Lung (tissue), 12 donors: ENCODE measurements around the gene SRI. TPM values are rescaled to one million over a fixed set of nuclear protein-coding genes. Genes with fewer than 3 reads are reported as not detected.
A peak's percentile ranks its signal among the peaks of the same experiment; 100 is the strongest.

Experiments
- ATAC-seq: fragments of 200-7000 bp; cut with Tn5 transposase; one replicate; pipeline ENCODE4 v1.9.1; 2020; ENCODE audit warnings: moderate number of reproducible peaks; ENCODE audit not compliant: insufficient read depth, low FRiP score
- DNase-seq, 3 donors: peaks; one replicate each; pipeline ENCODE4 v3.0.0-alpha.2; 2013 to 2017
- H3K27ac ChIP-seq, 2 donors: one replicate each; pipeline ENCODE4 v1.5.1; 2013; ENCODE audit warnings: mild to moderate bottlenecking in 2 of 2, moderate library complexity in 2 of 2, control low read depth in 1 of 2, inconsistent platforms in 1 of 2, low read depth in 1 of 2, low read length in 1 of 2
- H3K27me3 ChIP-seq, 3 donors: one replicate each; pipeline ENCODE4 v1.5.1; 2013; ENCODE audit warnings: low read length in 2 of 3; ENCODE audit not compliant: control insufficient read depth in 3 of 3, insufficient read depth in 3 of 3
- H3K36me3 ChIP-seq, 4 donors: one replicate each; pipeline ENCODE4 v1.5.1; 2013; ENCODE audit warnings: low read length in 4 of 4, mild to moderate bottlenecking in 1 of 4, moderate library complexity in 1 of 4; ENCODE audit not compliant: control insufficient read depth in 4 of 4, insufficient read depth in 4 of 4
- H3K4me1 ChIP-seq, 5 donors: one replicate each; pipeline ENCODE4 v1.5.1; 2013; ENCODE audit warnings: low read length in 5 of 5, mild to moderate bottlenecking in 2 of 5, moderate library complexity in 1 of 5; ENCODE audit not compliant: control insufficient read depth in 5 of 5, insufficient read depth in 5 of 5
- H3K4me3 ChIP-seq: one replicate; pipeline ENCODE4 v1.5.1; 2013; ENCODE audit warnings: mild to moderate bottlenecking, control low read depth, moderate library complexity
- H3K9ac ChIP-seq, 2 donors: one replicate each; pipeline ENCODE4 v1.5.1; 2013; ENCODE audit warnings: low read length in 2 of 2, control low read depth in 1 of 2; ENCODE audit not compliant: insufficient read depth in 1 of 2
- H3K9me3 ChIP-seq, 4 donors: one replicate each; pipeline ENCODE4 v1.5.1; 2013; ENCODE audit warnings: low read length in 3 of 4, mild to moderate bottlenecking in 1 of 4, moderate library complexity in 1 of 4; ENCODE audit not compliant: control insufficient read depth in 4 of 4, insufficient read depth in 3 of 4
- WGBS, 2 donors: extraction: QIAGEN DNeasy Blood & Tissue Kit; methylation state at CpG; one replicate each; pipeline ENCODE4 v1.1.7; 2013; 5-methylcytosine and 5-hydroxymethylcytosine counted together
- polyA plus RNA-seq, 2 donors: library from polyadenylated mRNA; stranded (reverse); fragments of 200-250 nt; gene quantifications; one replicate each; pipeline ENCODE4 v1.2.1, GENCODE V29; 2013
- total RNA-seq, 2 donors: library from RNA; depleted of rRNA in 1 of 2; stranded (reverse); fragments of >200 nt in 1 of 2; gene quantifications; one replicate each; pipeline ENCODE4 v1.2.1, GENCODE V29; 2014 to 2021
- TF ChIP-seq, protein P1 (sequence below): IDR thresholded peaks from 2 replicates; pipeline ENCODE4 v1.5.1; 2012; ENCODE audit warnings: mild to moderate bottlenecking; ENCODE audit errors: control extremely low read depth, extremely low read depth
- donor health status: control.
- donor health status: control.
- donor health status: Bipolar disorder and iron deficiency.
- donor health status: healthy.
- donor health status: DM: yes; HTN: yes; CAD: no.

Gene SRI
- total and polyA plus RNA-seq, 4 donors, result 58.2 to 134 (median 108) TPM

DNA sequence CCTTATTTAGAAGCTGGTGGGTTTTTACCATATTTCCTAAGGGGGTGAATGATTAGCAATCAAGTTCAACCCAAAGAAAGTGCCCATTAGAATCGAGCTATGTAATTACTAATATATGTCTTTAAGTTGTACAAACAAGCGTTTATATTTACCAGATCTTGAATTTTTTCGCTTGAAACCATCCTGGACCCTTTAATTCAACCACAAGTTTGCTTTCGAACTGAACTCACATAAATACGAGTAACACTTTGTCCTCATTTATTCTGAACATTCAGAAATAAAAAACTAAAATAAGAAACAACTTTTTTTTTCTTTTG, 1.5 kb downstream of the SRI start:
- Histone ChIP-seq H3K4me1 (peaks cover 0 to 23% (median 8%) of the 10 kb centered on the region in 5 donors), H3K36me3 (peaks cover 6 to 22% (median 12%) of the 10 kb centered on the region in 4 donors), H3K9me3 (peaks cover 0 to 1% (median 0%) of the 10 kb centered on the region in 4 donors), H3K9ac (peak overlapping the region; percentile 70 to 98), H3K27ac (no peak overlapping the region), H3K4me3 (no peak overlapping the region), H3K27me3 (no peaks in the 10 kb centered on the region)
- ATAC-seq (no peak), DNase-seq (no peak)
- WGBS, 2 donors, result 31 to 38% methylated on average over 5 of the region's 5 CpGs
- TF ChIP-seq, protein P1, sequence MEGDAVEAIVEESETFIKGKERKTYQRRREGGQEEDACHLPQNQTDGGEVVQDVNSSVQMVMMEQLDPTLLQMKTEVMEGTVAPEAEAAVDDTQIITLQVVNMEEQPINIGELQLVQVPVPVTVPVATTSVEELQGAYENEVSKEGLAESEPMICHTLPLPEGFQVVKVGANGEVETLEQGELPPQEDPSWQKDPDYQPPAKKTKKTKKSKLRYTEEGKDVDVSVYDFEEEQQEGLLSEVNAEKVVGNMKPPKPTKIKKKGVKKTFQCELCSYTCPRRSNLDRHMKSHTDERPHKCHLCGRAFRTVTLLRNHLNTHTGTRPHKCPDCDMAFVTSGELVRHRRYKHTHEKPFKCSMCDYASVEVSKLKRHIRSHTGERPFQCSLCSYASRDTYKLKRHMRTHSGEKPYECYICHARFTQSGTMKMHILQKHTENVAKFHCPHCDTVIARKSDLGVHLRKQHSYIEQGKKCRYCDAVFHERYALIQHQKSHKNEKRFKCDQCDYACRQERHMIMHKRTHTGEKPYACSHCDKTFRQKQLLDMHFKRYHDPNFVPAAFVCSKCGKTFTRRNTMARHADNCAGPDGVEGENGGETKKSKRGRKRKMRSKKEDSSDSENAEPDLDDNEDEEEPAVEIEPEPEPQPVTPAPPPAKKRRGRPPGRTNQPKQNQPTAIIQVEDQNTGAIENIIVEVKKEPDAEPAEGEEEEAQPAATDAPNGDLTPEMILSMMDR, result no peak

DNA sequence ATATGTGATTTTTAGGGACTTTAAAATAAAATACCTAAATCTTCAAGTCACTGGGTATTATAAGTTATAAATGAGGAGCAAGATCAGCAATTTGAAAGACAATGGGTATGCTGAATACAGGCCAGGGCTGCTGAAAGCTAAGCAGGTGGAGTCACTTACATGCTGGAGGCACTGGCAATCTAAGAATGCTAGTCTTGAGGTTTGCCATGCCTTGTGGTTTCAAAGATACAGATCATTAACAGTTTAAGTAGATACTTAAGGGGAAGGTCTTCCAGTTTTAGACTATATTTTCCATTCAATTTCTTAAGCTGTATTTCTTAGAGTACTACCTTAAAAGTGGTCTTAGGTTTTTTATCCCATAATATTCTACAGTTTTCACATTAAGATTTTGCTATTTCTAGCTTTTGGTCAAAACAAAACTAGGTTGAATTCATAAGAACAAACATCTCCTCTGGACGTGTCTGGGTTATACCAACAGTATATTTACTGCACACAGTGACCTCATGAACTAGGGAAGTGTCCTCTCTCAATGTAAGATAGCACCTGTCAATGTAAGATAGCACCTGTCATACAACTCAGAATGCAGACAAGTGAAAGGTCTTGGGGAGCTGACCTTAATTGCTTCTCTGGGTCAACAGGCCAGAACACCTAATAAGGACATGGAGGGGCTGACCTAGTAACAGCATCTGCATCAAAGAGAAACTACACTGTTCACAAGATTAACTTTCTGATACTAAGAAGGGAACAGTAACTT, 2.0 kb downstream of the SRI start:
- no peak overlapping the region for H3K4me3 ChIP-seq
- peaks cover 0 to 23% (median 8%) of the 10 kb centered on the region in 5 donors for H3K4me1 ChIP-seq
- peak overlapping the region in 1 of 2 donors; percentile 70 for H3K9ac ChIP-seq
- DNase-seq (no peak), ATAC-seq (no peak)
- H3K27me3 ChIP-seq, result no peaks in the 10 kb centered on the region
- peaks cover 0 to 2% (median 0%) of the 10 kb centered on the region in 4 donors for H3K9me3 ChIP-seq
- H3K27ac ChIP-seq, result peak overlapping the region in 1 of 2 donors; percentile 60
- H3K36me3 ChIP-seq, result peaks cover 6 to 22% (median 14%) of the 10 kb centered on the region in 4 donors
- TF ChIP-seq, protein P1, result no peak
- WGBS, 2 donors, result 18 to 27% methylated on average over 1 of the region's 1 CpG

DNA sequence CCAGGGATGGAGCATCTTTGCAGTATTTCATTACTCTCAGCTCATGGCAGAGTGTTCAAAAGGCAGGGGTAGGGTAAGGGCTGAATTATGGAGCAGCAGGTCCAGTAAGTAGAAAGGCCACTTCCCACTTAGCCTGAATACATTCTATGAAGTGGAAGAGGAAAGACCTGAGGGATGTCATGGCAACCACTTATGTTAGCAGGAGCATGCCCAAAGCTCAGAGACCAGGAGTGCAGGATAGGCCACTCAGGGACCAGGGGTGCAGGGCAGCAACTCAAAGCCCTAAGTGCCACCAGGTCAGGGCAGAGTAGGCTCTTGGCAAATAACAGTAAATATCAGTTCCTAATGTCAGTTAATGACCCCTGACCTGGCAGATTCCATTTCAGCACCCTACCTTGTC, 3.6 kb downstream of the SRI start:
- ATAC-seq, result no peak
- H3K4me3 ChIP-seq, result no peak overlapping the region
- peak in 1 of 3 donors; percentile 24 for DNase-seq
- peaks cover 0 to 23% (median 8%) of the 10 kb centered on the region in 5 donors for H3K4me1 ChIP-seq
- peaks cover 0 to 2% (median 0%) of the 10 kb centered on the region in 4 donors for H3K9me3 ChIP-seq
- no peak overlapping the region for H3K9ac ChIP-seq
- peaks cover 6 to 22% (median 18%) of the 10 kb centered on the region in 4 donors for H3K36me3 ChIP-seq
- no peak overlapping the region for H3K27ac ChIP-seq
- no peaks in the 10 kb centered on the region for H3K27me3 ChIP-seq
- TF ChIP-seq, protein P1, result no peak

DNA sequence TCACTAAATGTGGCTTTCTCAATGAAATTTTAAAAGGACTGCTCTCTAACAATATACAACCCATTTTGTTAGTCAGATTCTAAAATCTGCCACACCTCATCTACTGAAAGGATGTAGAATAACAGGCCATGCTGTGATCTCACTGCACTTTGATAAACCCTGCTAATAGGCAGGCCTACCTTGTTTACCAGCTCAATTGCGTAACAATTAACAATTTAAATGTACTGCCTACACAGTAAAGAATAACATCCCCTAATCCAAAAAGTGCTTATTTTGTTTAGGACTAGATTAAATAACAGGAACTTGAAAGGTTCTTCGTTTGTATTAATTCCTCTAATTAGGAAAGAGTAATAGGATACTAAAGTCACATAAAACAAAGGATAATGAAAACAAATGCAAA, 4.5 kb downstream of the SRI start:
- peaks cover 7 to 25% (median 19%) of the 10 kb centered on the region in 4 donors for H3K36me3 ChIP-seq
- no peak overlapping the region for H3K4me3 ChIP-seq
- TF ChIP-seq, protein P1, result no peak
- WGBS, 2 donors, result 71 to 80% methylated on average over 2 of the region's 2 CpGs
- ATAC-seq (no peak), DNase-seq (no peak)
- H3K27me3 ChIP-seq, result no peaks in the 10 kb centered on the region
- no peak overlapping the region for H3K27ac ChIP-seq
- peaks cover 0 to 2% (median 0%) of the 10 kb centered on the region in 4 donors for H3K9me3 ChIP-seq
- H3K9ac ChIP-seq, result no peak overlapping the region
- H3K4me1 ChIP-seq, result peaks cover 0 to 16% (median 3%) of the 10 kb centered on the region in 5 donors
